DMS153 treated with DMSO at 0.1 percent for 48 hours (cell line): ENCODE data around the gene CFD.
"Not testable (repeated sequence)": the region's sequence is repeated elsewhere in the genome, so short reads cannot be mapped to it uniquely, and the experiment has no call there.

Source experiments
- DNase-seq: peaks from one replicate; lab custom pipeline; 2025; ENCODE audit not compliant: unreplicated experiment; lab: John Stamatoyannopoulos, UW

The CFD gene

DNA sequence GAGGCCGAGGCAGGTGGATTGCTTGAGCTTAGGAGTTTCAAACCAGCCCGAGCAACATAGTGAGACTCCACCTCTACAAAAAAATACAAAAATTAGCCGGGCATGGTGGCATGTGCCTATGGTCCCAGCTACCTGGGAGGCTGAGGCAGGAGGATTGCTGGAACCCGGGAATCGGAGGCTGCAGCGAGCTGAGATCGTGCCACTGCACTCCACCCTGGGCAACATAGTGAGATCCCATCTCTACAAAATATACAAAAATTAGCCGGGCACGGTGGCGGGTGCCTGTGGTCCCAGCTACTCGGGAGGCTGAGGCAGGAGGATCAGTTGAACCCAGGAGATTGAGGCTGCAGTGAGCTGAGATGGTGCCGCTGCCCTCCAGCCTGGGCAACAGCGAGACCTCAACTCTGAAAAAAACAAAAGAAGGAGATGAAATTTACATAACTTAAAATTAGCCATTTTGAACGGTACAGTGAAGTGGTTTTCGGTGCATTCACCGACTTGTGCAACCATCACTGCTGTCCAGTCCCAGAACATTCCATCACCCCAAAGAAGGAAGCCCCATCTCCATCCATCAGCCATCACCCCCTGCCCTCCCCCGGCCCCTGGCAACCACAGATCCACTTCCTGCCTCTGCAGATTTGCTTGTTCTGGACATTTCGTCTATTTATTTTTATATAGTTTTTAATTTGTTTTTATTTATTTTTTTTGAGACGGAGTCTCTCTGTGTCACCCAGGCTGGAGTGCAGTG lies 33.4 kb upstream of the CFD start:
- no peak for DNase-seq

DNA sequence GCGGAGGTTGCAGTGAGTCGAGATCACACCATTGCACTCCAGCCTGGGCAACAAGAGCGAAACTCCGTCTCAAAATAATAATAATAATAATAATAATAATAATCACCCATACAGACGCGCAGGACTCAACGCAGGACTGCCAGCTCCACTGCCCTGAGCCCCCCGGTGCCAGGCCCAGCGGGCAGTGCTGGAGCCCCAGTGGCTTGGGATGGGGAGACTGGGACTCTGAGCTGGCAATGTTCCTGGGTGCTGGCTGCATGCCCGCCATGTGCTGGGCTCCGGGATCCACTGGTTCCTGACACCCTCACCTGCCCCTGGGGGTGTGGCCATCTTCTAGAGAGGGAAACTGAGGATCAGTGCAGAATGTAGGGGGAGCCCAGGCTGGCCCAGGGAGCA lies 32.2 kb upstream of the CFD start:
- DNase-seq: no peak

- DNase-seq: no peak
These were observed 31.6 kb upstream of the CFD start, which contains the start of gene AZU1 for GRCh38 chr19:827710-828321. TSS of gene AZU1 (plus strand) at chr19:827837. CDS start at chr19:827847, 10 bp downstream.

GRCh38 chr19:829129-829758 lies 30.2 kb upstream of the CFD start:
- no peak for DNase-seq

GRCh38 chr19:831407-832369 lies 27.8 kb upstream of the CFD start:
- DNase-seq: no peak

DNA sequence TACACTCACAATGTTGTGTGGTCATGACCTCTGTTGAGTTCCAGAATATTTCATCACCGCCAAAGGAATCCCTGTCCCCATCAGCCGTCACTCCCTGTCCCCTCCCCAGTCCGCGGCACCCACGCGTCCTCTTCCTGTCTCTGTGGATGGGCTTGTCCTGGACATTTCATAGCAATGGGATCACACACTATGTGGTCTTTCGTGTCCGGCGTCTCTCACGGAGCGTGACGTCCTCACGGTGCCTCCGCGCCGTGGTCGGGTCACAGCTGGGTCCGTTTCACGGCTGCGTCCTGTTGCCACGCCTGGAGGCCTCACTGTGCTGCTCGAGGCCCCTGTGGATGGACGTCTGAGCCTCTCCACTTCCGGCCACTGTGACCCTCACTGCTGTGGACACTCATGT lies 25.2 kb upstream of the CFD start:
- no peak for DNase-seq

GRCh38 chr19:835210-835810 lies 24.2 kb upstream of the CFD start:
- DNase-seq: no peak

GRCh38 chr19:840519-841206 lies 18.8 kb upstream of the CFD start, which contains the start of gene PRTN3:
TSS of gene PRTN3 (plus strand) at chr19:840999. CDS start at chr19:841009, 10 bp downstream.
- no peak for DNase-seq

DNA sequence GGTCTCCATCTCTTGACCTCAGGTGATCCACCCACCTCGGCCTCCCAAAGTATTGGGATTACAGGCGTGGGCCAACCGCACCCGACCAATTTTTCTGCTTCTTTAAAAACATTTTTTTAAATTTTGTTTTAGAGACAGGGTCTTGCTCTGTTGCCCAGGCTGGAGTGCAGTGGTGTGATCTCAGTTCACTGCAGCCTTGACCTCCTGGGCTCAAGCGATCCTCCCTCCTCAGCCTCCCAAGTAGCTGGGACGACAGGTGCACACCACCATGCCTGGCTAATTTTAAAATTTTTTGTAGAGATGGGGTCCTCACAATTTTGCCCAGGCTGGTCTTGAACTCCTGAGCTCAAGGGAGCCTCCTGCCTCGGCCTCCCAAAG lies 16.7 kb upstream of the CFD start:
- DNase-seq: not testable (repeated sequence)

- no peak for DNase-seq
These were observed 16.2 kb upstream of the CFD start for GRCh38 chr19:843180-843835.

DNA sequence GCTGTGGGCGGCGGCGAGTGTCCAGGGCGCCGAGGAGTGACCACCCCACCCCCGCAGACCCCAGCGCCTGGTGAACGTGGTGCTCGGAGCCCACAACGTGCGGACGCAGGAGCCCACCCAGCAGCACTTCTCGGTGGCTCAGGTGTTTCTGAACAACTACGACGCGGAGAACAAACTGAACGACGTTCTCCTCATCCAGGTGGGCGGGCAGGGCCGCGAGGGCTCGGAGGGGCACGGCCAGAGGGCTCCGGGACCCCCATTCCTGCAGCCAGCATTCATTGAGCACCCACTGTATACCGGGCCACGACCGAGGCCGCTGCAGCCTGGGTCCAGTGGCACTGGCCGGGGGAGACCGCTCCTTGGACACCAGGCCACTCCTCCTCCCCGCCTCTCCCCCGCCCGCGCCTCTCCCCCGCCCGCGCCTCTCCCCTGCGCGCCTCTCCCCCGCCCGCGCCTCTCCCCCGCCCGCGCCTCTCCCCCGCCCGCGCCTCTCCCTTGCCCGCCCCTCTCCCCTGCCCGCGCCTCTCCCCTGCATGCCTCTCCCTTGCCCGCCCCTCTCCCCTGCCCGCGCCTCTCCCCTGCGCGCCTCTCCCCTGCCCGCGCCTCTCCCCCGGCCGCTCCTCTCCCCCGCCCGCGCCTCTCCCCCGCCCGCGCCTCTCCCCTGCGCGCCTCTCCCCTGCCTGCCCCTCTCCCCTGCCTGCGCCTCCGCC lies 15.5 kb upstream of the CFD start:
- no peak for DNase-seq

DNA sequence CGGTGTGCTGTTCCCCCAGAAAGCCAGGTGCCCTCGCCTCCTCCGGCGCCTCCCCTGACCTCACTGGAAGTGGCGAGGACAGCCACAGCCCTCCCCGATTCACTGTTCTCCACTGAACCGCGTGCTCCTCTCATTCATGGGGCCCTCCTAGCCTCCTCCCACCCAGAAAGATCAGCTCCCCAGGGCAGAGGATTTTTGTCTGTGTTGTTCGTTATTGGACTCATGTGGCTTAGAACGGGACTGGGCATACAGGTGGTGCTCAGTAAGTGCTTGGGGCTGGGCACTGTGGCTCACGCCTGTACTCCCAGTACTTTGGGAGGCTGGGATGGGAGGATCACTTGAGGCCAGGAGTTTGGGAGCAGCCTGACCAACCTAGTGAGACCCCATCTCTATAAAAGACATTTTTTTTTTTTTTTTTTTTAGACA lies 14.9 kb upstream of the CFD start:
- DNase-seq: no peak

DNA sequence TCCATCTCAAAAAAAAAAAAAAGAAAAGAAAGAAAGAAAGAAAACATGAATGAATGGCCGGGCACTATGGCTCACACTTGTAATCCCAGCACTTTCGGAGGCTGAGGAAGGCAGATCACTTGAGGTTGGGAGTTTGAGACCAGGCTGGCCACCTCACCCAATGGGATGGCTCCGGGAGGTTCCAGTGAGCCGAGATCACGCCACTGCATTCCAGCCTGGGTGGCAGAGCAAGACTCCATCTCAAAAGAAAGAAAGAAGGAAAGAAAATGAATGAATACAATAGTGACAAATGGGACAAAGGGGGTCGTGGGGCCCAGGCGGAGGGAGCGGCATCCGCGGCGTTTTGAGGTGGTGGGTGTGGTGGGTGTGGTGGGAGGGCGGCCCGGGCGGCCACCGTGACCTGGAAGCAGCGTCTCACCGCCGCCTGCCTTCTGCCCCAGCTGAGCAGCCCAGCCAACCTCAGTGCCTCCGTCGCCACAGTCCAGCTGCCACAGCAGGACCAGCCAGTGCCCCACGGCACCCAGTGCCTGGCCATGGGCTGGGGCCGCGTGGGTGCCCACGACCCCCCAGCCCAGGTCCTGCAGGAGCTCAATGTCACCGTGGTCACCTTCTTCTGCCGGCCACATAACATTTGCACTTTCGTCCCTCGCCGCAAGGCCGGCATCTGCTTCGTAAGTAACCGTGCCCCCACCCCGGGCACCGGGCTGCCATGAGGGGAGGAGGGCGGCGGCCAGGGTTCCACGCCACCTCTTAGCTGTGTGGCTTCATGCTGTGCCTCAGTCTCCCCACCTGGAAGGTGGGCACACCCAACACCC lies 13.6 kb upstream of the CFD start:
- DNase-seq: no peak

DNA sequence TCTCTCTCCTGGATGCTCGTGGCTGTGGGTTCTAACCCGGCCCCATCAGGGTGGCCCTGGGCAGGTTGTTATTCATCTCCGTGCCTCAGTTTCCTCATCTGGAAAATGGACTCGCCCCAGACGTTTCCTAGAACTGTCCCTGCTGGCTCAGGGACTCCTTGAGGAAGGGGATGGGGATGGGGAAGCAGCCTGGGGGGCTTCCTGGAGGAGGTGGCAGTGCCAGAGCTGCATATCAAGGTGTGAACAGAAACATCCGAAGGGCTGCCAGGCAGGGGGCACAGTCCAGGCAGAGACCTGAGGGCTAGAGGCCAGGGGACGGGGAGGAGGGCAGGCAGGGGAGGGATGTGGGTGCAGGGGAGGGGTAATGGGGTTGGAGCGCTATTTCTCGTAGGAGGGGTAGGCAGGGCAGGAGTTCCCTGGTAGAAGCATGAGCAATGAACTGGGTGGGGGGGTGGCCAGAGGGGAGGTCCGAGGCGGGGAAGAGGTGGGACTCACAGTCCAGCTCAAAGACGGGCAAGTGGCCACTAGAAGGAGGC lies 11.0 kb upstream of the CFD start:
- DNase-seq: no peak

DNA sequence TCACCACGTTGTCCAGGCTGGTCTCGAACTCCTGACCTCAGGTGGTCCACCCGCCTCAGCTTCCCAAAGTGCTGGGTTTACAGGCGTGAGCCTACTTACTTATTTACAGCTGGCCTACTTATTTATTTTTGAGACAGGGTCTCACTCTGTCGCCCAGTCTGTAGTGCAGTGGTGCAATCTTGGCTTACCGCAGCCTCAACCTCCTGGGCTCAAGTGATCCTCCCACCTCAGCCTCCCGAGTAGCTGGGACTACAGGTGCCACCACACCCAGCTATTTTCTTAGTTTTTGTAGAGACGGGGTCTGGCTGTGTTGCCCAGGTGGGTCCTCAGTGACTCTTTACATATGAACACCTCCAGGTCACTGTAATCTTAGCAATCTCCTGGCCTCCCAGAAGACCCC lies 10.3 kb upstream of the CFD start:
- not testable (repeated sequence) for DNase-seq

GRCh38 chr19:850221-850978 lies 9.1 kb upstream of the CFD start:
- no peak for DNase-seq

DNA sequence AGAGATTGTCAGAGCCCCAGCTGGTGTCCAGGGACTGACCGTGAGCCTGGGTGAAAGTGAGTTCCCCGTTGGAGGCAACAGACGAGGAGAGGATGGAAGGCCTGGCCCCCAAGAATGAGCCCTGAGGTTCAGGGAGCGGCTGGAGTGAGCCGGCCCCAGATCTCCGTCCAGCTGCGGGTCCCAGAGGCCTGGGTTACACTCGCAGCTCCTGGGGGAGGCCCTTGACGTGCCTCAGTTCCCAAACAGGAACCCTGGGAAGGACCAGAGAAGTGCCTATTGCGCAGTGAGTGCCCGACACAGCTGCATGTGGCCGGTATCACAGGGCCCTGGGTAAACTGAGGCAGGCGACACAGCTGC lies 8.5 kb upstream of the CFD start:
- DNase-seq: no peak
